ENCODE results near the gene TMEM17. TPM values are rescaled to one million over a fixed set of nuclear protein-coding genes. Genes with fewer than 3 reads are reported as not detected.
"Not testable (repeated sequence)": the region's sequence is repeated elsewhere in the genome, so short reads cannot be mapped to it uniquely, and the experiment has no call there.

The TMEM17 gene
- total RNA-seq, 4 donors from 2014 or later: 1.0 to 3.1 TPM; not detected in 2

GRCh38 chr2:62526531-62527381, 20.8 kb upstream of the TMEM17 start:
- Histone ChIP-seq H3K27me3 (no peaks in the 10 kb centered on the region), H3K27ac (peak overlapping the region; percentile 4 to 45), H3K36me3 (no peaks in the 10 kb centered on the region), H3K4me3 (no peak overlapping the region), H3K4me1 (peaks cover 0 to 7% of the 10 kb centered on the region in 2 donors), H3K9me3 (no peaks in the 10 kb centered on the region)
- DNase-seq: no peak
- intact Hi-C loops (cut with DNase I; ENCODE audit: low total_unique reads): no loop called here
- TF ChIP-seq POLR2A (IDR thresholded peaks at IDR 0.05): no peak
- no peak for TF ChIP-seq CTCF (IDR thresholded peaks at IDR 0.05)

GRCh38 chr2:62525549-62526269, 19.7 kb upstream of the TMEM17 start:
- no peak for DNase-seq
- Histone ChIP-seq H3K27ac (peak overlapping the region; percentile 4 to 45), H3K4me1 (peaks cover 0 to 7% of the 10 kb centered on the region in 2 donors), H3K27me3 (no peaks in the 10 kb centered on the region), H3K9me3 (no peaks in the 10 kb centered on the region), H3K4me3 (no peak overlapping the region), H3K36me3 (no peaks in the 10 kb centered on the region)
- intact Hi-C loops (cut with DNase I; ENCODE audit: low total_unique reads): no loop called here
- TF ChIP-seq POLR2A (IDR thresholded peaks at IDR 0.05) (no peak), CTCF (IDR thresholded peaks at IDR 0.05) (no peak)

- Histone ChIP-seq H3K27me3 (no peaks in the 10 kb centered on the region), H3K9me3 (no peaks in the 10 kb centered on the region), H3K4me1 (peaks cover 0 to 7% of the 10 kb centered on the region in 2 donors), H3K36me3 (no peaks in the 10 kb centered on the region), H3K4me3 (no peak overlapping the region), H3K27ac (peak overlapping the region; percentile 12 to 45)
- intact Hi-C loops (cut with DNase I; ENCODE audit: low total_unique reads): no loop called here
- no peak for DNase-seq
- TF ChIP-seq CTCF (IDR thresholded peaks at IDR 0.05): no peak
- TF ChIP-seq POLR2A (IDR thresholded peaks at IDR 0.05): no peak
Observed at GRCh38 chr2:62524293-62524941, 18.4 kb upstream of the TMEM17 start.

- H3K36me3 ChIP-seq; H3K9me3 ChIP-seq; DNase-seq; H3K27ac ChIP-seq; H3K27me3 ChIP-seq; H3K4me3 ChIP-seq; intact Hi-C loops (cut with DNase I; ENCODE audit: low total_unique reads); H3K4me1 ChIP-seq: not testable (repeated sequence)
Observed at GRCh38 chr2:62521061-62521460, 15.1 kb upstream of the TMEM17 start.

GRCh38 chr2:62512384-62512783, 6.4 kb upstream of the TMEM17 start:
- intact Hi-C loops (cut with DNase I; ENCODE audit: low total_unique reads): no loop called here
- Histone ChIP-seq H3K4me3 (no peak overlapping the region), H3K36me3 (no peaks in the 10 kb centered on the region), H3K27me3 (no peaks in the 10 kb centered on the region), H3K27ac (no peak overlapping the region), H3K4me1 (no peaks in the 10 kb centered on the region), H3K9me3 (no peaks in the 10 kb centered on the region)
- DNase-seq: no peak
- no peak for TF ChIP-seq POLR2A (IDR thresholded peaks at IDR 0.05)
- no peak for TF ChIP-seq CTCF (IDR thresholded peaks at IDR 0.05)
